Cardiac muscle cell (in vitro differentiated cells and primary cell): Measurements from ENCODE around the gene LRCH3. TPM values are rescaled to one million over a fixed set of nuclear protein-coding genes. Genes with fewer than 3 reads are reported as not detected.

Experiments used
- DNase-seq, 2 donors: peaks; one replicate each; pipeline versions ENCODE4 v3.0.0 to v3.0.0-alpha.2; 2010 to 2017; ENCODE audit warnings: low read depth in 1 of 2, low spot score in 1 of 2
- H3K27ac ChIP-seq: fragments of 200-600 bp; sonication (generic); 2 replicates; pipeline ENCODE4 v1.5.1; 2016
- H3K27me3 ChIP-seq: fragments of 200-600 bp; sonication (generic); 2 replicates; pipeline ENCODE4 v1.6.0; 2016; ENCODE audit warnings: control low read depth
- H3K36me3 ChIP-seq: fragments of 200-600 bp; sonication (generic); 2 replicates; pipeline ENCODE4 v1.5.1; 2016; ENCODE audit warnings: control low read depth
- H3K4me1 ChIP-seq: fragments of 200-600 bp; sonication (generic); 2 replicates; pipeline ENCODE4 v1.8.1; 2017; ENCODE audit warnings: low read depth, mild to moderate bottlenecking, mixed run types
- H3K4me3 ChIP-seq: fragments of 200-600 bp; sonication (generic); 2 replicates; pipeline ENCODE4 v1.5.1; 2016; ENCODE audit warnings: mild to moderate bottlenecking
- H3K9me3 ChIP-seq: fragments of 200-600 bp; sonication (generic); 2 replicates; pipeline ENCODE4 v1.5.1; 2017; ENCODE audit warnings: low read depth, mild to moderate bottlenecking, control low read depth
- CTCF ChIP-seq: IDR thresholded peaks from 2 replicates; pipeline ENCODE4 v1.5.1; 2012; ENCODE audit warnings: low read depth, mild to moderate bottlenecking, low read length
- polyA plus RNA-seq: library from polyadenylated mRNA; unstranded; fragments of >200 nt; fragmentation: Nextera tagmentation; extraction: Ambion mirVana; gene quantifications from 2 replicates; pipeline ENCODE4 v1.2.1, GENCODE V29; 2016
- total RNA-seq: library from RNA; depleted of rRNA; stranded (reverse); fragments of >200 nt; gene quantifications from 2 replicates; pipeline ENCODE4 v1.2.3, GENCODE V29; 2016

Gene LRCH3
- total and polyA plus RNA-seq, 2 experiments from 2014 or later: 36.7 to 38.9 TPM

- no peaks in the 10 kb centered on the region for H3K9me3 ChIP-seq
- peaks cover 7% of the 10 kb centered on the region for H3K36me3 ChIP-seq
- no peaks in the 10 kb centered on the region for H3K27me3 ChIP-seq
- DNase-seq: no peak
- no peak for TF ChIP-seq CTCF
- no peak overlapping the region for H3K27ac ChIP-seq
- no peak overlapping the region for H3K4me3 ChIP-seq
- H3K4me1 ChIP-seq: no peaks in the 10 kb centered on the region
Observed at GRCh38 chr3:197888511-197888910, 97.5 kb downstream of the LRCH3 start.

GRCh38 chr3:197889204-197889930, 98.3 kb downstream of the LRCH3 start:
- no peaks in the 10 kb centered on the region for H3K36me3 ChIP-seq
- no peak overlapping the region for H3K4me3 ChIP-seq
- H3K27me3 ChIP-seq: no peaks in the 10 kb centered on the region
- H3K4me1 ChIP-seq: no peaks in the 10 kb centered on the region
- H3K27ac ChIP-seq: no peak overlapping the region
- DNase-seq: no peak
- H3K9me3 ChIP-seq: no peaks in the 10 kb centered on the region
- no peak for TF ChIP-seq CTCF

- Histone ChIP-seq H3K9me3 (no peaks in the 10 kb centered on the region), H3K4me3 (no peak overlapping the region), H3K27ac (no peak overlapping the region), H3K4me1 (no peaks in the 10 kb centered on the region), H3K36me3 (no peaks in the 10 kb centered on the region), H3K27me3 (no peaks in the 10 kb centered on the region)
- DNase-seq: no peak
- no peak for TF ChIP-seq CTCF
Observed at GRCh38 chr3:197890693-197891092, 99.6 kb downstream of the LRCH3 start.

- Histone ChIP-seq H3K9me3 (no peaks in the 10 kb centered on the region), H3K36me3 (no peaks in the 10 kb centered on the region), H3K4me1 (no peaks in the 10 kb centered on the region), H3K4me3 (no peak overlapping the region), H3K27ac (no peak overlapping the region), H3K27me3 (no peaks in the 10 kb centered on the region)
- no peak for TF ChIP-seq CTCF
- DNase-seq: no peak
Observed at GRCh38 chr3:197892162-197892561, 101.1 kb downstream of the LRCH3 start.

GRCh38 chr3:197896421-197896820, 105.4 kb downstream of the LRCH3 start:
- H3K9me3 ChIP-seq: no peaks in the 10 kb centered on the region
- no peaks in the 10 kb centered on the region for H3K4me1 ChIP-seq
- DNase-seq: no peak
- no peak overlapping the region for H3K27ac ChIP-seq
- no peaks in the 10 kb centered on the region for H3K36me3 ChIP-seq
- no peak overlapping the region for H3K4me3 ChIP-seq
- H3K27me3 ChIP-seq: no peaks in the 10 kb centered on the region
- no peak for TF ChIP-seq CTCF
